Measurements from ENCODE around the gene PAM16. TPM values are rescaled to one million over a fixed set of nuclear protein-coding genes. Genes with fewer than 3 reads are reported as not detected.

The PAM16 gene
- total RNA-seq, 6 donors from 2014 or later, result 45.5 to 71.8 (median 62.6) TPM

- H3K27ac ChIP-seq, result peak overlapping the region; percentile 82 to 92 (median 85)
- no peak for ATAC-seq (ENCODE audit: low FRiP score in 2 of 2)
- H3K27me3 ChIP-seq, result no peaks in the 10 kb centered on the region
- H3K4me3 ChIP-seq, result no peak overlapping the region
- WGBS, 2 donors, result 64 to 75% methylated on average over 3 of the region's 3 CpGs
- no peaks in the 10 kb centered on the region for H3K9me3 ChIP-seq
- DNase-seq, result no peak
- peaks cover 0 to 4% (median 3%) of the 10 kb centered on the region in 4 donors for H3K36me3 ChIP-seq
- peaks cover 52 to 73% (median 63%) of the 10 kb centered on the region in 4 donors for H3K4me1 ChIP-seq
- TF ChIP-seq CTCF (IDR thresholded peaks at IDR 0.05) (no peak), POLR2A (IDR thresholded peaks at IDR 0.05) (no peak), EP300 (IDR thresholded peaks at IDR 0.05) (no peak), POLR2AphosphoS5 (IDR thresholded peaks at IDR 0.05) (no peak)
Observed at GRCh38 chr16:4370151-4370550, 19.0 kb upstream of the PAM16 start.

DNA sequence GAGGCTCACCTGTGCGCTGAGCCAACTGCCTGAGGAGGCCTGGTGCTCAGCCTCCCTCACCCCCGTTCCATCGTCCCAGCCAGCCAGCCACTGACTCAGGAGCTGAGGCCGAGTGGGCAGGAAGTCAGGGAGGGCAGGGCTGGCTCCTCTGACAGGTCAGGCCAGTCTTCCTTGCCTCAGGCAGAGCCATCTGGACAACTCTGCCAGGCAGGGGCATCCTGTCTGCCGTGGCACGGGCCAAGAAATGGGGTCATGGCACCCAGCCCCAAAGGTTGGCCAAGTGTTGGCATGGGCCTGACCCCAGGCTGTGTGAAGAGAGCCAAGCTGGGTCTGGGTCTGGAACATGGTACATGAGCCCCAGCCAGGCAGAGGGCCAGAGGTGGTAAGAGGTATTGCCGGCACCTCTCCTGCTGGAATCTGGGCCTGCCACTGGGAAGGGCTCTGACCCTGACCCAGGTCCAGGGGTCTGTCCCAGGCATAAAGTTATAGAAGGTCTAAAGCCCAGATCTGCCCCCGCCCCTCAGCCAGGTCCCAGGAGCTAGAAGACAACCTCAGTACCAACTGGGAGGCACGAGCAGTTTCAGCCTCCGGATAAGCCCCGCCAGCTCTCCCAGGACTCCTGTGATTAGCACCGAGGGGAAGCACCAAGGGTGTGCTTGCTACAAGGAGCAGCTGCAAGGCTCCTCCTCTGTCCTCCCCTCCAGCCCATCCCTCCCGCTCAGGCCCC, 18.0 kb upstream of the PAM16 start:
- H3K4me1 ChIP-seq, result peaks cover 42 to 63% (median 53%) of the 10 kb centered on the region in 4 donors
- DNase-seq, result peak; percentile 56 to 70

DNA sequence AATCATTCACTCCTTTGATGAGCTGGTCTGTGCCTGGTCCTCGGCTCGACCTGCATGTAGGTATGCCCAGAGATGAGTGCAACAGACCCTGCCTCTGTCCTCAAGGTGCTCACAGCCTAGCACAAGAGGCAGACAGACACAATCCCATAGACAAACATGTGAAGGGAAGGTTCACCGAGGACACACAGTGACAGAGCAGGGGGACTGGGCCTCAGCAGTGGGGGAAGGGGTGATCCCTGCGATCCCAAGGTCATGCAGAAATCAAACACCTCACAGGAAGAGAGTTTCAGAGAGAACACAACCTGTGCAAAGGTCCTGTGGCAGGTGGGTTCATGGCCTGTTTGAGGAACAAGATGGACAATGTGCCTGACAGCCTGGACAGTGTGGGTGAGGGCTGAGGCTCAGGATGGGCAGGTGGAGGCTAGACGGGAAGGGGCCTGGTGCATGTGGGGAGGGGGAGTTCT, 16.3 kb upstream of the PAM16 start:
- ATAC-seq (ENCODE audit: low FRiP score in 2 of 2) (no peak), DNase-seq (no peak)
- Histone ChIP-seq H3K27ac (peak overlapping the region in 1 of 4 donors; percentile 16), H3K27me3 (no peaks in the 10 kb centered on the region), H3K9me3 (no peaks in the 10 kb centered on the region), H3K36me3 (peaks cover 5 to 31% (median 27%) of the 10 kb centered on the region in 4 donors), H3K4me1 (peaks cover 24 to 46% (median 36%) of the 10 kb centered on the region in 4 donors), H3K4me3 (no peak overlapping the region)
- WGBS, 2 donors, result 94 to 99% methylated on average over 5 of the region's 5 CpGs
- TF ChIP-seq CTCF (IDR thresholded peaks at IDR 0.05), result no peak
- TF ChIP-seq EP300 (IDR thresholded peaks at IDR 0.05), result no peak
- TF ChIP-seq POLR2AphosphoS5 (IDR thresholded peaks at IDR 0.05), result no peak
- no peak for TF ChIP-seq POLR2A (IDR thresholded peaks at IDR 0.05)

More for the DNA sequence above, 18.0 kb upstream of the PAM16 start:
- Histone ChIP-seq H3K4me3 (no peak overlapping the region), H3K36me3 (peaks cover under 1 to 14% (median 13%) of the 10 kb centered on the region in 4 donors), H3K27me3 (no peaks in the 10 kb centered on the region), H3K27ac (peak overlapping the region; percentile 82 to 92 (median 85)), H3K9me3 (no peaks in the 10 kb centered on the region)
- no peak for ATAC-seq (ENCODE audit: low FRiP score in 2 of 2)
- no peak for TF ChIP-seq EP300 (IDR thresholded peaks at IDR 0.05)
- WGBS, 2 donors, result 69 to 78% methylated on average over 7 to 13 of the region's 13 CpGs

DNA sequence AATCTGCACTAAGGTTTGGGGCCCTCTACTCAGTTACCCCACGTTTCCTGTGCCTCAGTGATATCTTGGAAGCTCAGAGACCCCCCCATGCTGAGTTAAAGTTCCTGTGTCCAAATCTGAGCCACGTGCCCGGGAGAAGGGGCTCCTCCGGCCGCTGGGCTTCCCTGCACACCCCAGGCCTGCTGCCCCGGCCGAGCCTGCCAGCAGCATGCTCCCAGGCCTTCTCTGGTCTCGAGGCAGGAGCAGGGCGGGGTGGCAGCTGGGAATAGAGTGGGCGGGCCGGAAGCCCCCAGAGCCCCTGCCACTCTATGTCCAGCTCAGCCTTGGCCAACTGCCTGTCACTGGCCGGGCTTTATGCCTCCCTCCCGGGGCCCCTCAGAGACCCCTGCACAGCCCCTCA, 14.9 kb upstream of the PAM16 start:
- Histone ChIP-seq H3K36me3 (peaks cover 5 to 45% (median 38%) of the 10 kb centered on the region in 4 donors), H3K27ac (no peak overlapping the region), H3K4me3 (no peak overlapping the region), H3K4me1 (peaks cover 20 to 32% (median 26%) of the 10 kb centered on the region in 4 donors), H3K9me3 (no peaks in the 10 kb centered on the region), H3K27me3 (no peaks in the 10 kb centered on the region)
- no peak for DNase-seq
- WGBS, 2 donors, result 83 to 94% methylated on average over 1 to 11 of the region's 13 CpGs
- no peak for ATAC-seq (ENCODE audit: low FRiP score in 2 of 2)
- TF ChIP-seq EP300 (IDR thresholded peaks at IDR 0.05) (no peak), CTCF (IDR thresholded peaks at IDR 0.05) (no peak), POLR2AphosphoS5 (IDR thresholded peaks at IDR 0.05) (no peak), POLR2A (IDR thresholded peaks at IDR 0.05) (no peak)

- WGBS, 2 donors, result 96% methylated on average over 7 to 12 of the region's 12 CpGs
Observed at GRCh38 chr16:4365615-4366014, 14.5 kb upstream of the PAM16 start.

More at GRCh38 chr16:4365615-4366014, 14.5 kb upstream of the PAM16 start:
- peaks cover 20 to 28% (median 22%) of the 10 kb centered on the region in 4 donors for H3K4me1 ChIP-seq
- DNase-seq (no peak), ATAC-seq (ENCODE audit: low FRiP score in 2 of 2) (no peak)
- no peak overlapping the region for H3K4me3 ChIP-seq
- no peak overlapping the region for H3K27ac ChIP-seq
- no peaks in the 10 kb centered on the region for H3K9me3 ChIP-seq
- no peaks in the 10 kb centered on the region for H3K27me3 ChIP-seq
- TF ChIP-seq CTCF (IDR thresholded peaks at IDR 0.05), result no peak
- no peak for TF ChIP-seq POLR2A (IDR thresholded peaks at IDR 0.05)
- TF ChIP-seq EP300 (IDR thresholded peaks at IDR 0.05), result no peak
- no peak for TF ChIP-seq POLR2AphosphoS5 (IDR thresholded peaks at IDR 0.05)
- peaks cover 5 to 48% (median 38%) of the 10 kb centered on the region in 4 donors for H3K36me3 ChIP-seq
